ENCODE measurements around the gene TGM5.
A peak's percentile ranks its signal among the peaks of the same experiment; 100 is the strongest.
"Not testable (repeated sequence)": the region's sequence is repeated elsewhere in the genome, so short reads cannot be mapped to it uniquely, and the experiment has no call there.

Gene TGM5

DNA sequence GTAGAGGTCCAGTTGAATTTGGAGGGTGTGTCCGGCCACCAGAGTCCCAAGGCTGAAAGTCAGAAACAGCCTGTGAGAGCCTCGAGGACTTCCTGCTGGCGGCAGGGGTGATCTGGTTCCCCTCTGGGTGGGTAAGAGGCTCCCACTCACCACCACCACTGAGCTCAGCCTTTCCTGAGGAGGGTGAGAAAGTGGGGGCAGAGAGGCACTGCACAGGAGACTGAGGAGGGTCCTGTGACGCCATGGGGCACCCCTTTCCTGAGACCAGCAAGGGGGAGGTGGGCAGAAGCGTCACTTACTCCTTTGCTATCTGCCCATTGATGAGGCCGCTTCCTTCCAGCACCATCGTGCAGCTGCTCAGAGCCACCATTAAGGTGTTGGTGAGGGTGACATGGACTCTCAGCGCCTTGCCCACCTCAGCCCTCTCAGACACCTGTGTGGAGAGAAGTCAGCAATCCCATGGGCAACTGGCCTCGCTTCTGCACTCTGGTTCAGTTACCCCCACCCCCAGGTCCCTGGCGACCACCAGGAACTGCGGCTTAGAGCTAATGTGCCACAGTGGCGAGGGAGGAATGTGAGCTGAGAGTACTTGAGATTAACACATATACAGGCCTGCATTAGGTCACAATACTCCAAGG lies 10.0 kb upstream of the TGM5 start:
- no peak for DNase-seq (ENCODE audit: low read depth in 3 of 3)

- DNase-seq (ENCODE audit: low read depth in 3 of 3) = no peak
Measured at GRCh38 chr15:43275740-43276562, 9.2 kb upstream of the TGM5 start.

GRCh38 chr15:43274136-43274535 lies 7.4 kb upstream of the TGM5 start:
- no peak for DNase-seq (ENCODE audit: low read depth in 3 of 3)

- DNase-seq (ENCODE audit: low read depth in 3 of 3) = no peak
Measured at GRCh38 chr15:43273243-43273642, 6.5 kb upstream of the TGM5 start.

GRCh38 chr15:43271908-43272307 lies 5.2 kb upstream of the TGM5 start:
- DNase-seq (ENCODE audit: low read depth in 3 of 3) = not testable (repeated sequence)

DNA sequence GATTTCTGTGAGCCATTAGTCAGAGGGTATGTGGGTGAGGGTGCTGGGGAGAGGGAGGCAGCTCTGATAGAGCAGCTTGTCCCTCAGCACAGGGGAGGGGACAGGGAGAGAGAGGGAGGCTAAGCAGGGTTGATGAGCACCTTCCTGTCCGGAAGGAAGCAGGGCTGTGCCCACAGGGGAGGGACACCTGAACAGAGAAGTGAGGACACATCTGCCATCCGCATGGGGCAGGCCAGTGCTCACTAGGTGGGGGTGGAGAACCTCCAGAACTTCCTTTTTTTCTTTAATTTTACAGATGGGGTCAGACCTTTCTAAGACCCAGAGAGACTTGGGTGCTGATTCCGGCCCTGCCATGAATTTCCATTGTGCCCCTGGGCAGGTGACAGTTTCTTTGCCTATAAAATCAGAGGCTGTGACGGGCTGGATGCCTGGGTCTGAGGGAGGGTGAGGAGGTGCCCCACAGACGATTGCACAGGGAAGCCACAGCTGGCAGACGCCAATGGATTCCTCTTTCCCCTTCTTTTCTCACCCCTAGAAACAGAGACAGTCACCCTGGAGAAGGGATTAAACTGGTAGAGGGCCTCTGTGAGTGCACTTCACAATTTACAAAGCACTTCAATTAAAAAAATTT lies 4.1 kb upstream of the TGM5 start:
- no peak for DNase-seq (ENCODE audit: low read depth in 3 of 3)

DNA sequence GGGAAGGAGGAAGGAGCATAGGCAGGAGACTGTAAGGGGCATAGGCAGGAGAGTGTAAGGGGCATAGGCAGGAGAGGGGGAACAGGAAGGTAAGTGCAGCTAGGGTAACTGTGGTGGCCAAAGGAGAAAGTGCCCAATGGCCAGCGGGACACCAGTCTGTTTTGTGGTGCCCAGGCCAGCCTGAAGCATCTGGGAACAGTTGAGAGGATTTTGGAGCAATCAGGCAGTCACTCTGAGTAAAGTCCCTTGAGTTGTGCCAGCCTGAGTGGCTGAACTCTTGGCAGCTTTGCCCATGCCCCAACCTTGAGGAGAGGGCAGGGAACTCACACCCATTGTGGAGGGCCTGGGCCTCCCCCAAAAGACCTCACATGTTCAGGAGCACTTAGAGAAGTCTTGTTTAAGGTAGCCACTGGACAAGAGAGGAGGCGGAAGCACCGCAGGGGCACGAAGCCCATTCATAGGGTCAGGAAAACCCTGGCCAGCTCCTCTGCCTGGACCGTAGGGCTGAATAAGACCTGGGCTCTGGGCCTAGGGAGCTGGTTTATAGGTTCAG lies 3.5 kb upstream of the TGM5 start:
- no peak for DNase-seq (ENCODE audit: low read depth in 3 of 3)

DNA sequence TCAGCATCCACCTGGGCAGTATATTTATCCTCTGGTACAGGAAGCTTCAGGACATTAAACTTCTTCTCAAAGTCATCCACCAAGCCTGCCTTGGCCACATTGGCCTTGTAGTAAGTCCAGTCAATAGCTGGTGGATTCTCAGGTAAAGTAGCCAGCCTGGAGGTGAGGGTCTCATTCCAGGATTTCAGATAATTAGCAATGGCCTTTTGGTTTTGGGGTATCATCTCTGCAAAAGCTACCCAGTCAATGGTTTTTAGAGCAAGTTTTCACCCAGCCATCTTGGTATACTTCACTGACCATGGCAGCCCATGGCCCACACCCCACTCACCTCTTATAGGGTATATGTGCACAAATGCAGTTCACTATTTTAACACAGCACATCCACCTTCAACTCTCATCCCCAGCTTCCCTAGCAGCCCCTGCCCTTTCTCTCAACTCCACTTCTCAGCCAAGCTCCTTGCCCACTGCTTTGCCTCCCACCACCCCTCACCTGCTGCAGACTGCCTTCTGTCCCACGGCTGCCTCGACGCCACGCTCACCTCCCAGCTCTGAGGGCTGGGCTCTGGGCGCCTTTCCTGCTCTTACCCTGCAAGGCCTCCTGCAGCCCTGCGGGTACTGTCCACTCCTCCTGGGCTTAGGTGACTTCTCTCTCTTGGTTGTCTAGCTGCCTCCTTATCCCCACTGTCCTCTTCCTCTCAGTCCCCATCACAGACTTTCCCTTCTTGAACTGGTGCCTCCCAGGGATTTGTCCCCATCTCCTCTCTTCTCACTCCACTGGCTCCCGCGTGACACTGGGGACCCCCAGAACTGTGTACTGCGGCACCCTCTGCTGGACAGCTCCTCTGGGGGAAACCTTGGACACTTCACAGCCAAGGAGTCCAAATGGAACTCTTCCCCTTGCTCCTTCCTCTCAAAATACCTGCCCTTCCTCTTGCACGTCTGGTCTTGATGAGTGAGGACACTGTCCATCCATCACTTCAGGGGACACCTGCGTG lies 1.7 kb upstream of the TGM5 start:
- no peak for DNase-seq (ENCODE audit: low read depth in 3 of 3)

DNA sequence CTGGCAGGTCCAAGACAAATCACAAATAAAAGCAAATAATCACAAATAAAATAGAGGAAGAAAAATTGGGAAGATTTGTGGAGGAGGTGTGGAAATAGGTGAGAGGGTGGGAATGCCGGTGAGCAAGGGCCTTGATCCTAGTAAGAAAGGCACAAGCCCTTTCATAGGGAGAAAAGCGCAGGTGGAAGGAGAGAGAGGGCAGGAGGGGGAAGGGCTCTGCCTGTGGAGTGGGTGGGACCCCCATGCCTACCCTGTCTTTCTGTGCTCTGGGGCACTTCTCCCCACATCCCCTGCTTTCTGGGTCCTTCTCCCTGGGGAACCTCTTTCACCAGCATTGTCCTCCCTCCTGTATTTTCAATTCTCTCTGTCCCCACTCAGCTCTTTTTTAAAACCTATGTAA lies 711 bp upstream of the TGM5 start:
- DNase-seq (ENCODE audit: low read depth in 3 of 3) = no peak

DNA sequence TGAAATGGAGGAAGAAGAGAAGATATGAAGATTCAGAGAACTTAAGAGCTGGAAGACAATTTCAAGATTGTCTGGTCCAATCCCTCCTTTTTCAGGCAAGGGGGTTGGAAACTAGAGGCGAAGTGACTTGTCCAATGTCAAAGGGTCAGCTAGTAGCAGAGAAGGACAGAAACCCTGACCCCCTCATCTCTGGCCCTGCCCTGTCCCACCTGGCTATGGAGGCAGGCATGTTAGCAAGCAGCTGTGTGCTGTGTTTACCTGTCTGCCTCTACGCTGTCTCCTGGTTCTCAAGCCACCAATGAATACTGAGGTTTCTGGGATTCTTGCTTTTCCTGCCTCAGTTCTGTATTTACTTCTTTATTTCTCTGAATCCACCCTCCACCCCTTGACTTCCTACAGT lies 342 bp downstream of the TGM5 start:
- no peak for DNase-seq (ENCODE audit: low read depth in 3 of 3)

DNA sequence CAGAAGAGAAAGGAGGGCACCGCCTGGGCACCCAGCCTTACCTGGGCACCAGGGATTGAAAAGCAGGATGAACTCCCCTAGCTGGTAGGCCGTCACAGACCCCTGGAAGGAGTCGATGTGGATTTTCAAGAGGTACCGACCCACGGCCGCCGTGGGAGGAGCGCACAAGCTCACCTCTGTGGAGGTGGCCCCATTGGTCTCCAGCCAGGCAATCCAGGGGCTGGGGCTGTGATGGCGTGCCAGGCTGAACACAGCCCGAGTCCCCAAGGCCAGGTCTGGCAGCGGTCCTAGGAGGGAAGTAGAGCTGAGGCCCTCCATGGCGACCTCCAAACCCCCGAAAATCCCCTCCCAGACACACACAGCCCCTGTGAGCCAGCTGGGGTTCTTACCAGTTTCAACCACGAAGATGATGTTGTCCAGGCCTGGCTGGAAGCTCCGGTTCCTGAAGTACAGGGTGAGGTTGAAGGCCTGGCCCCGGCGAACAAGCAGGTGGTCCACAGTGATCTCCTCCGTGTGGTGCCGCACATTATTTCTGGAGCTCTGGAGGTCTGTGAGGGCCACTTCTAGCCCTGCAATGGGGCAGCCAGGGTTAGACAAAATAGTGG lies 6.6 kb downstream of the TGM5 start:
- DNase-seq (ENCODE audit: low read depth in 3 of 3) = no peak

DNA sequence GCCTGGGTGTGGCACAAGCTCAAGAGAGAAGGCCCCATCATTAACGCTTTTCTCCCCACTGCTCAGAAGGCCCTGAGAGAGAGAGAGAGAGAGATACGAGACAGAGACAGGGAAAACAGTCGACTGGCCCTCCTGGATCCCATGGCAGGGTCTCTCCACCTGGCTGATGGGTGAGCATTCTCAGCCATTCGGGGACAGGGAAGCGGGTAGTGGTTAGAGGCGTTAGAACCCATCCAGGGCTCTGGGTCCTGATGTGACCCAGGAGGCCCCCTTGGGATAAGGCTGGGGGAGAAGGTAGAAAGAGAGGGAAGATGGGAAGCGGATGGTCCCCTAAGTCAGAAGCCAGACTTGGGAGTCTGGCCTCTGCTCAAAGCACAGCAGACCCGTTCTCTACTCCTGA lies 7.9 kb downstream of the TGM5 start:
- DNase-seq (ENCODE audit: low read depth in 3 of 3) = no peak

DNA sequence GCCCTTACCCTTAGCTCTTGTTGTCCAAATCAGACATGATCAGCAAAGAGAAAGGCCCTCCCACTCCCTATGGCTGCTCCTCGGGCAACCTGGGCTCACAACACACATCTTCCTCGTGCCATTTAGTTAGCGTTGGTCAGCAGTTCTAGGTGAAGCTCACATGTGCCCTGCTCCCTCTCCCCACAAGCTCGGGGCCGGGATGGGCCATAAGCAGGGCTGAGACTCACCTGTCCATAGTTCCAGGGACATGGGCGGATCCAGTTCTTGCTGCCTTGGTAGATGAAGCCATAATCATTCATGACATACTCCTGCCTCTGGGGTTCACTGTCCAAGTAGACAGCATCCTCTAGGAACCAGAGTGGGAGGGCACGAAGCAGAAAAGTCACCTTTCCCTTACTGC lies 10.4 kb downstream of the TGM5 start:
- DNase-seq (ENCODE audit: low read depth in 3 of 3) = no peak

- DNase-seq (ENCODE audit: low read depth in 3 of 3) = no peak
Measured at GRCh38 chr15:43255376-43255775, 11.4 kb downstream of the TGM5 start.

DNA sequence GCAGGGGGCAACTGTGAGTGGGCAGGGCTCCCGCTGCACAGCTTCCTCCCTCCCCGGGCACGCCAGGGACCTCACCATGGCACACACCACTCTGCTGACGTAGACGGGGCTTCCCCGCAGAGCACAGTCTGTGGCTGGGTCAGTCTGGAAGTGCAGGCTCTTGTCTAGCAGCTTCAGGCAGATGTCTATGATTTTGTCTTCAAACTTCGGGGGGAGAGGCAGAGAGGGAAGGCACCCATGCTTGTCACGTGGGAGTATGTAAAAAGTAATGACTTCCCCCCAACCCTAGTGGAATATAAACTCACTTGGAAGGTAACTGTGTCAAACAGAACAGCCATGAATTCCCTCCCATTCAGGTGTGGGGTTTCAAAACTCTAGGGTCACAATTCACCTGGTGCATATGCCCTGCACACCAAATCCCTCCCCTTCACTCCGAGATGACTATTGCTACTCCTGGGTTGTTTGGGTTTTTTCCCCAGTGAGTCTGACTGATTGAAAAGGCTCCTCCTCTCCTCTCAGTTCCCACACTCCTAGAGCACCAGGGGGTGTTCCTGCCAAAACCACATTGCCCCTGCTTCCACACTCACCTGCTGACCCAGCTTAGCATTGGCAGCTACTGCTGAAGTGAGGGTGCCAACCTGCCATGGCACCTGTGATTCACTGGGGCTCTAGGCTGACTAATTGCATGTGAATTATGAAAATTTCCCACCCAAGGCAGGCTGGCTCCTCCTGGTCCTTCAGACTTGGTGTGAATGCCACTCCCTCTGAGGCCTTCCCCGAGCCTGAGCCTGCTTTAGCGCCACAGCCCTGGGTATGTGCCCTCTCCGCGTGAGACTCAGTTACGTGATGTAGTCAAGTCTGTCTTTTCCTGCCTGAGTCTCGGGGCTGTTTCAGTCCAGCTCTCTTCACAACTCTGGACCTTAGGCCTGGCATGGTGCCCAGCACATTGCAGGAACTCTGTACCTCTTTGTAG lies 13.0 kb downstream of the TGM5 start:
- DNase-seq (ENCODE audit: low read depth in 3 of 3) = peak in 2 of 3 donors; percentile 12 to 15

DNA sequence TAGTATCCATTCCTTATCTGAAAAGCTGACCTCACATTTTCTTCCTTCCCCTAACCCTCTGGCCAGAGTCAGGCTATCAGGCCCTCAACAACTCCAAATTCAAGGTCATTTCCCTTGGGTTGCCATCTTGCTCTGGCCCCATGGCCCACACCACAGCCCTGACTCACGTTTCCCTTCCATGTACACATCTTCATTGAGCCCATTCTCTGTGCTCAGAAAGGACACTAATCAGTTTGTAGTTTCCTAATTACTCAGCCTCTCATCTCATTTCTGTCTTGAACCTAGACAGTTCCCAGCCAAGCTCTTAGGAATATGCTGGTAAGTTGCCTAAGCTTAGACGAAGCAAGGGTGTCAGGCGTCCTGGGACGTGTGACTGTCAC lies 14.9 kb downstream of the TGM5 start:
- DNase-seq (ENCODE audit: low read depth in 3 of 3) = peak in 1 of 3 donors; percentile 22

- no peak for DNase-seq (ENCODE audit: low read depth in 3 of 3)
Measured at GRCh38 chr15:43251185-43251870, 15.4 kb downstream of the TGM5 start.

- no peak for DNase-seq (ENCODE audit: low read depth in 3 of 3)
Measured at GRCh38 chr15:43250785-43251184, 15.9 kb downstream of the TGM5 start.

DNA sequence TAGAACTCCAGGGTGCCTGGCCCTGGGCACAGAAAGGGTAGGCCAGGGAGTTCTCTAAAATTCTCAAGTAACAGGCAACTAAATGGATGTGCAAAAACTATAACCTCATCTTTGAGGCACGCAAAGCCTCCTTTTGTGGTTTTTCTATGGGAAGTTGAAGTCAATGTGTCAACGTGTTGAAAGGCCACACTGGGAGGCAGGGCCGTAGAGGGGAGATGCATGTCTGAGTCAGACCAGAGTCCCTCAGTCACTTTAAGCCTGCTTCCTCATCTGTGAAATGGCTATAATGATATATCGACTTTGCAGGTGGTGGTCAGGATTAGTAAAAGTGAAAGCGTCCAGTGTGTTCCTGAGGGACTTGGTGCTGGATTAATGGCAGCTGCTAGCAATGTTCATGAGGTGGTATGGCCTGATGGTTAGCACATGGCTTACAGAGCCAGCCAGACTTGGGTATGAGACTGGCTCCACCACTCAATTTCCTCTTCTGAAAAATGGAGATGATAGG lies 17.0 kb downstream of the TGM5 start:
- DNase-seq (ENCODE audit: low read depth in 3 of 3) = peak in 1 of 3 donors; percentile 14
